Prostate gland (tissue), 2 donors: Measurements from ENCODE around the gene DSCAM.

ENCODE experiments used
- POLR2A ChIP-seq: fragments of 450-650 bp; IDR thresholded peaks from one replicate; pipeline ENCODE4 v1.6.1; 2016; ENCODE audit warnings: antibody characterized with exemption, mild to moderate bottlenecking
- TF ChIP-seq, protein P1 (sequence below), 4 experiments: fragments of 200-600 bp in 2 of 4; fragments of 450-650 bp in 2 of 4; sonication (generic) in 2 of 4; IDR thresholded peaks; 1 replicate in 3 of 4; 2 replicates in 1 of 4; pipeline ENCODE4 v1.5.1; 2016 to 2019; ENCODE audit warnings: antibody characterized with exemption in 4 of 4, mild to moderate bottlenecking in 2 of 4, moderate library complexity in 2 of 4

DNA sequence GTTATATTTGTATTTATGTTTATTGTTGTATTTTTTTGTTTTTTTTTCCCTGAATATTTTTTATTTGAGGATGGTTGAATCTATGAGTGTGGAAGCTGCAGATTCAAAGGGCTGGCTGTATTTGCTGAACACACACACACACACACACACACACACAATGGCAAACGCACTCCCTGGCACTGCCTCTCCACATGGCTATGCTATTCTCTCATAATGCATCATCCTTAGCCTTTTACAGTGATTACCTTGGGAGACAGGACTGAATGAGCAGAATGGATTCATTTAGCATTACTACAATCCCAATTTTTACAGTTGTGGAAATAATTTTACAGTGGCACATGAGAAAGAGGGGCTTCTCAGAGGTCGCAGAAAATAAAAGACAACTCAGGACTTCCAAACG is 589.6 kb downstream of the DSCAM start:
- TF ChIP-seq, protein P1, sequence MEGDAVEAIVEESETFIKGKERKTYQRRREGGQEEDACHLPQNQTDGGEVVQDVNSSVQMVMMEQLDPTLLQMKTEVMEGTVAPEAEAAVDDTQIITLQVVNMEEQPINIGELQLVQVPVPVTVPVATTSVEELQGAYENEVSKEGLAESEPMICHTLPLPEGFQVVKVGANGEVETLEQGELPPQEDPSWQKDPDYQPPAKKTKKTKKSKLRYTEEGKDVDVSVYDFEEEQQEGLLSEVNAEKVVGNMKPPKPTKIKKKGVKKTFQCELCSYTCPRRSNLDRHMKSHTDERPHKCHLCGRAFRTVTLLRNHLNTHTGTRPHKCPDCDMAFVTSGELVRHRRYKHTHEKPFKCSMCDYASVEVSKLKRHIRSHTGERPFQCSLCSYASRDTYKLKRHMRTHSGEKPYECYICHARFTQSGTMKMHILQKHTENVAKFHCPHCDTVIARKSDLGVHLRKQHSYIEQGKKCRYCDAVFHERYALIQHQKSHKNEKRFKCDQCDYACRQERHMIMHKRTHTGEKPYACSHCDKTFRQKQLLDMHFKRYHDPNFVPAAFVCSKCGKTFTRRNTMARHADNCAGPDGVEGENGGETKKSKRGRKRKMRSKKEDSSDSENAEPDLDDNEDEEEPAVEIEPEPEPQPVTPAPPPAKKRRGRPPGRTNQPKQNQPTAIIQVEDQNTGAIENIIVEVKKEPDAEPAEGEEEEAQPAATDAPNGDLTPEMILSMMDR (IDR thresholded peaks at IDR 0.05): no peak
- no peak for TF ChIP-seq POLR2A
